Testis (tissue), 2 donors: ENCODE measurements around the gene INPP4A.

Source experiments
- CTCF ChIP-seq, 3 experiments: fragments of 450-650 bp in 2 of 3; fragments of 200-600 bp in 1 of 3; sonication (generic) in 1 of 3; IDR thresholded peaks; one replicate each; pipeline ENCODE4 v1.5.1; 2016 to 2019; ENCODE audit warnings: antibody characterized with exemption in 3 of 3, mild to moderate bottlenecking in 2 of 3, moderate library complexity in 1 of 3
- POLR2A ChIP-seq: fragments of 450-650 bp; IDR thresholded peaks from one replicate; pipeline ENCODE4 v1.6.1; 2017; ENCODE audit warnings: antibody characterized with exemption, mild to moderate bottlenecking, moderate library complexity

GRCh38 chr2:98472132-98472650 lies 27.5 kb downstream of the INPP4A start:
- TF ChIP-seq CTCF (IDR thresholded peaks at IDR 0.05) = no peak
- TF ChIP-seq POLR2A = no peak
